ENCODE data around the gene CTIF. TPM values are rescaled to one million over a fixed set of nuclear protein-coding genes. Genes with fewer than 3 reads are reported as not detected.

The CTIF gene
- total and polyA plus RNA-seq, 2 experiments from 2014 or later: 8.6 to 14.4 TPM

DNA sequence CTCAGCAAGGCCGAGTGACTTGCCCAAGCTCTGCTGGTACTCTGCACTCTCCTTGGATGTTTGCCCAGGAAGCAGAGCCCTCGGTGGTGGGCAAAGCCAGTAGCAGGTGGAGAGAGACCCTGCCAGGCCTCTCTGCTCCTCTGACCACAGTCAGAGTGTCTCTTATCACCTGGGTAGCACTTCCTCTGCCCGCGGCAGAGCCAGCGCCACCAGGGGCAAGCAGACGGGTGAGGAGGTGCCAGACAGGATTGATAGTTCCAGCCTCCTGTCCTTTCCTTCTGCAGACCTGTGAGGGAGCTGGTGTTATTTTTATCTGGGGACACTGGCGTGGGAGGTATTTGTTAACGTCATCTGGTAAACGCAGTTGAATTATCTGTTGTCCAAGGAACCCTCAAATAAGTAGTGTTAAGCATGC is 259.0 kb downstream of the CTIF start (continued):
- TF ChIP-seq, protein P1, sequence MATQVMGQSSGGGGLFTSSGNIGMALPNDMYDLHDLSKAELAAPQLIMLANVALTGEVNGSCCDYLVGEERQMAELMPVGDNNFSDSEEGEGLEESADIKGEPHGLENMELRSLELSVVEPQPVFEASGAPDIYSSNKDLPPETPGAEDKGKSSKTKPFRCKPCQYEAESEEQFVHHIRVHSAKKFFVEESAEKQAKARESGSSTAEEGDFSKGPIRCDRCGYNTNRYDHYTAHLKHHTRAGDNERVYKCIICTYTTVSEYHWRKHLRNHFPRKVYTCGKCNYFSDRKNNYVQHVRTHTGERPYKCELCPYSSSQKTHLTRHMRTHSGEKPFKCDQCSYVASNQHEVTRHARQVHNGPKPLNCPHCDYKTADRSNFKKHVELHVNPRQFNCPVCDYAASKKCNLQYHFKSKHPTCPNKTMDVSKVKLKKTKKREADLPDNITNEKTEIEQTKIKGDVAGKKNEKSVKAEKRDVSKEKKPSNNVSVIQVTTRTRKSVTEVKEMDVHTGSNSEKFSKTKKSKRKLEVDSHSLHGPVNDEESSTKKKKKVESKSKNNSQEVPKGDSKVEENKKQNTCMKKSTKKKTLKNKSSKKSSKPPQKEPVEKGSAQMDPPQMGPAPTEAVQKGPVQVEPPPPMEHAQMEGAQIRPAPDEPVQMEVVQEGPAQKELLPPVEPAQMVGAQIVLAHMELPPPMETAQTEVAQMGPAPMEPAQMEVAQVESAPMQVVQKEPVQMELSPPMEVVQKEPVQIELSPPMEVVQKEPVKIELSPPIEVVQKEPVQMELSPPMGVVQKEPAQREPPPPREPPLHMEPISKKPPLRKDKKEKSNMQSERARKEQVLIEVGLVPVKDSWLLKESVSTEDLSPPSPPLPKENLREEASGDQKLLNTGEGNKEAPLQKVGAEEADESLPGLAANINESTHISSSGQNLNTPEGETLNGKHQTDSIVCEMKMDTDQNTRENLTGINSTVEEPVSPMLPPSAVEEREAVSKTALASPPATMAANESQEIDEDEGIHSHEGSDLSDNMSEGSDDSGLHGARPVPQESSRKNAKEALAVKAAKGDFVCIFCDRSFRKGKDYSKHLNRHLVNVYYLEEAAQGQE (IDR thresholded peaks at IDR 0.05; ENCODE audit: unreplicated experiment): no peak
- TF ChIP-seq STAT1 (IDR thresholded peaks at IDR 0.05; ENCODE audit: unreplicated experiment): no peak
- no peak for TF ChIP-seq ZNF114 (CRISPR knock-in tag; IDR thresholded peaks at IDR 0.05)
- no peak for TF ChIP-seq JUNB (IDR thresholded peaks at IDR 0.05; ENCODE audit: unreplicated experiment)
- no peak for TF ChIP-seq EZH2phosphoT487 (IDR thresholded peaks at IDR 0.05; ENCODE audit: unreplicated experiment)
- TF ChIP-seq, protein P2, sequence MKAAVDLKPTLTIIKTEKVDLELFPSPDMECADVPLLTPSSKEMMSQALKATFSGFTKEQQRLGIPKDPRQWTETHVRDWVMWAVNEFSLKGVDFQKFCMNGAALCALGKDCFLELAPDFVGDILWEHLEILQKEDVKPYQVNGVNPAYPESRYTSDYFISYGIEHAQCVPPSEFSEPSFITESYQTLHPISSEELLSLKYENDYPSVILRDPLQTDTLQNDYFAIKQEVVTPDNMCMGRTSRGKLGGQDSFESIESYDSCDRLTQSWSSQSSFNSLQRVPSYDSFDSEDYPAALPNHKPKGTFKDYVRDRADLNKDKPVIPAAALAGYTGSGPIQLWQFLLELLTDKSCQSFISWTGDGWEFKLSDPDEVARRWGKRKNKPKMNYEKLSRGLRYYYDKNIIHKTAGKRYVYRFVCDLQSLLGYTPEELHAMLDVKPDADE (IDR thresholded peaks at IDR 0.05): no peak
- TF ChIP-seq, protein P3, sequence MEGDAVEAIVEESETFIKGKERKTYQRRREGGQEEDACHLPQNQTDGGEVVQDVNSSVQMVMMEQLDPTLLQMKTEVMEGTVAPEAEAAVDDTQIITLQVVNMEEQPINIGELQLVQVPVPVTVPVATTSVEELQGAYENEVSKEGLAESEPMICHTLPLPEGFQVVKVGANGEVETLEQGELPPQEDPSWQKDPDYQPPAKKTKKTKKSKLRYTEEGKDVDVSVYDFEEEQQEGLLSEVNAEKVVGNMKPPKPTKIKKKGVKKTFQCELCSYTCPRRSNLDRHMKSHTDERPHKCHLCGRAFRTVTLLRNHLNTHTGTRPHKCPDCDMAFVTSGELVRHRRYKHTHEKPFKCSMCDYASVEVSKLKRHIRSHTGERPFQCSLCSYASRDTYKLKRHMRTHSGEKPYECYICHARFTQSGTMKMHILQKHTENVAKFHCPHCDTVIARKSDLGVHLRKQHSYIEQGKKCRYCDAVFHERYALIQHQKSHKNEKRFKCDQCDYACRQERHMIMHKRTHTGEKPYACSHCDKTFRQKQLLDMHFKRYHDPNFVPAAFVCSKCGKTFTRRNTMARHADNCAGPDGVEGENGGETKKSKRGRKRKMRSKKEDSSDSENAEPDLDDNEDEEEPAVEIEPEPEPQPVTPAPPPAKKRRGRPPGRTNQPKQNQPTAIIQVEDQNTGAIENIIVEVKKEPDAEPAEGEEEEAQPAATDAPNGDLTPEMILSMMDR (conservative IDR thresholded peaks at IDR 0.05; ENCODE audit: low read depth in 2 of 2): no peak

DNA sequence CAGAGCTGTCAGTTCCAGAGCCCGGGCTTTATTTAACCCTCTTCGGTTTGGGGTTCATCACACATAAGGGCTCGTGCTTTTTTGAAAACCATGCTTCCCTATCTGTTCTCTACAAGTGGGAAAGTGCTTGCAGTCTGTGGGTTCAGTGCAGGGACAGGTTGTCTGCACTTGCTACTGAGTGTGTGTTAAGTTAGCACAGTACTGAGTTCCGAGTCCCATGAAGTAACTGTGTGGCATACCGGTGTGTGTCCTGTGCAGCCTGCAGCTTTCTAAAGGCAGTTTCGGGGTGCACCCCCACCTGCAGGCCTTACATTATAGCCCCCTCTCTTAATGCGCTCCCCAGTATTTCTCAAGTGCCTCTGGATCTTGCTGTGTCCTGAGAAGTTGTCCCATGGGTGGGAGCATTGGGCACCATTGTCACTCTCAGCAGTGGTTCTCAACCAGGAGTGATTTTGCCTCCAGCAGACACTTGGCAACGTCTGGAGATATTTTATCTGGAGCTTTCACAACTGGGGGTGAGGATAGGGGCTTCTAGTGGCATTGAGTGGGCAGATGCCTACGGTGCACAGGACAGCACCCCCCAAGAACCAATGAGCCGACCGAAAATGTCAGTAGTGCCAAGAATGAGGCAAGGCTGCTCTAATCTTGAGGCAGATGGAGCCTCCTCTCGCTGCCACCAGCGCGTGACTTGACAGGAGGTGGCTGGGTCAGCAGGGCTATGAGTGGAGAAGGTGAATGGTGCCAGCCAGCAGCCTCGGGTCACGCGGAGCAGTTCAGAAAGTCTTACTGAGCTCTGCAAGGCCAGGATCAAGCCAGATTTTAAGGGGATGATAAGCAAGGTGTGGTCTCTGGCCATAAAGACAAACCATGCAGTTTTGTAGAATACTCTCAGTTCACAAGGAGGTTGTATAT is 259.8 kb downstream of the CTIF start:
- Mint-ChIP-seq H3K27me3 (ENCODE audit: insufficient read depth, low read depth, poor library complexity) (peaks cover 5% of the 10 kb centered on the region), H3K4me1 (no peaks in the 10 kb centered on the region; the same call in 2 of the 3 replicates), H3K4me3 (no peak overlapping the region), H3K9me3 (no peaks in the 10 kb centered on the region), H3K36me3 (ENCODE audit: low read depth) (peaks cover under 1% of the 10 kb centered on the region; the same call in 1 of the 3 replicates), H3K27ac (no peak overlapping the region)
- ATAC-seq: no peak
- Histone ChIP-seq H3K4me3 (no peak overlapping the region), H3K27ac (ENCODE audit: low read depth) (no peak overlapping the region), H4K20me1 (replicated peaks; ENCODE audit: insufficient read depth) (no peaks in the 10 kb centered on the region; the same call in 1 of the 2 replicates), H3K4me2 (no peak overlapping the region), H2AFZ (no peak overlapping the region), H3F3A (replicated peaks; ENCODE audit: low read depth) (no peaks in the 10 kb centered on the region), H3K9me2 (ENCODE audit: insufficient read depth) (no peaks in the 10 kb centered on the region), H3K27me3 (ENCODE audit: insufficient read depth) (no peaks in the 10 kb centered on the region), H3K36me3 (ENCODE audit: insufficient read depth) (no peaks in the 10 kb centered on the region), H3K4me1 (ENCODE audit: insufficient read depth) (no peaks in the 10 kb centered on the region), H3K79me2 (replicated peaks; ENCODE audit: insufficient read depth) (no peaks in the 10 kb centered on the region)
- DNase-seq (ENCODE audit: low spot score): no peak
- no peak for TF ChIP-seq JUNB (IDR thresholded peaks at IDR 0.05; ENCODE audit: unreplicated experiment)
- TF ChIP-seq, protein P3 (conservative IDR thresholded peaks at IDR 0.05; ENCODE audit: low read depth in 2 of 2): no peak
